ENCODE results near the gene CLEC20A. TPM values are rescaled to one million over a fixed set of nuclear protein-coding genes. Genes with fewer than 3 reads are reported as not detected.
A peak's percentile ranks its signal among the peaks of the same experiment; 100 is the strongest.

Gene CLEC20A
- total RNA-seq (2014; rRNA removed; shearing (Covaris generic)), result not detected in 2 replicates

- Histone ChIP-seq H3K4me3 (no peak within 1 kb of the TSS), H3K9me3 (replicated peaks) (no peaks in the 10 kb centered on the region), H3K4me1 (no peaks in the 10 kb centered on the region), H3K27ac (no peak within 1 kb of the TSS), H3K36me3 (no peaks in the 10 kb centered on the region), H3K27me3 (no peaks in the 10 kb centered on the region)
- no peak for DNase-seq
Observed at GRCh38 chr1:178496410-178497135, at the start of gene CLEC20A. Gene CLEC20A, minus strand, starts transcription at chr1:178496964. Its CDS starts 25 bp downstream, at chr1:178496939.

- Histone ChIP-seq H3K4me1 (peaks cover 3% of the 10 kb centered on the region; the same call in 1 of the 2 replicates), H3K27me3 (no peaks in the 10 kb centered on the region), H3K27ac (no peak overlapping the region), H3K36me3 (no peaks in the 10 kb centered on the region), H3K9me3 (replicated peaks) (no peaks in the 10 kb centered on the region), H3K4me3 (no peak overlapping the region)
- DNase-seq, result no peak
Observed at GRCh38 chr1:178544531-178544930, 47.8 kb upstream of the CLEC20A start.

- Histone ChIP-seq H3K9me3 (replicated peaks) (no peaks in the 10 kb centered on the region), H3K27ac (no peak overlapping the region; the same call in 1 of the 2 replicates), H3K27me3 (no peaks in the 10 kb centered on the region), H3K4me1 (peaks cover 3% of the 10 kb centered on the region; the same call in 1 of the 2 replicates), H3K36me3 (no peaks in the 10 kb centered on the region), H3K4me3 (peak overlapping the region; percentile 73)
- DNase-seq, result no peak
Observed at GRCh38 chr1:178543290-178543607, 46.5 kb upstream of the CLEC20A start.

- peak; percentile 79 to 90 for DNase-seq
- no peaks in the 10 kb centered on the region for H3K27me3 ChIP-seq
- H3K27ac ChIP-seq, result peak overlapping the region; percentile 49
- H3K4me1 ChIP-seq, result peaks cover 3% of the 10 kb centered on the region; the same call in 1 of the 2 replicates
- H3K4me3 ChIP-seq, result peak overlapping the region; percentile 73
- H3K9me3 ChIP-seq (replicated peaks), result no peaks in the 10 kb centered on the region
- H3K36me3 ChIP-seq, result no peaks in the 10 kb centered on the region
Observed at GRCh38 chr1:178542554-178543289, 46.0 kb upstream of the CLEC20A start.

GRCh38 chr1:178541829-178542553 lies 45.2 kb upstream of the CLEC20A start:
- peak overlapping the region; percentile 49; the same call in 1 of the 2 replicates for H3K27ac ChIP-seq
- no peaks in the 10 kb centered on the region for H3K9me3 ChIP-seq (replicated peaks)
- H3K4me3 ChIP-seq, result peak overlapping the region; percentile 73
- DNase-seq, result peak; percentile 44 to 56
- no peaks in the 10 kb centered on the region for H3K27me3 ChIP-seq
- no peaks in the 10 kb centered on the region for H3K36me3 ChIP-seq
- peaks cover 3% of the 10 kb centered on the region; the same call in 1 of the 2 replicates for H3K4me1 ChIP-seq

- peaks cover 3% of the 10 kb centered on the region; the same call in 1 of the 2 replicates for H3K4me1 ChIP-seq
- no peak overlapping the region for H3K4me3 ChIP-seq
- no peaks in the 10 kb centered on the region for H3K27me3 ChIP-seq
- DNase-seq, result no peak
- H3K27ac ChIP-seq, result no peak overlapping the region
- H3K36me3 ChIP-seq, result no peaks in the 10 kb centered on the region
- H3K9me3 ChIP-seq (replicated peaks), result no peaks in the 10 kb centered on the region
Observed at GRCh38 chr1:178541379-178541778, 44.6 kb upstream of the CLEC20A start.

- peak in 1 of 2 experiments; percentile 33 for DNase-seq
- Histone ChIP-seq H3K36me3 (no peaks in the 10 kb centered on the region), H3K27me3 (no peaks in the 10 kb centered on the region), H3K4me1 (peaks cover 3% of the 10 kb centered on the region; the same call in 1 of the 2 replicates), H3K4me3 (no peak overlapping the region), H3K9me3 (replicated peaks) (no peaks in the 10 kb centered on the region), H3K27ac (no peak overlapping the region)
Observed at GRCh38 chr1:178540646-178541045, 43.9 kb upstream of the CLEC20A start.

GRCh38 chr1:178540204-178540603 lies 43.4 kb upstream of the CLEC20A start:
- Histone ChIP-seq H3K36me3 (no peaks in the 10 kb centered on the region), H3K27me3 (no peaks in the 10 kb centered on the region), H3K4me1 (peaks cover 3% of the 10 kb centered on the region; the same call in 1 of the 2 replicates), H3K4me3 (no peak overlapping the region), H3K9me3 (replicated peaks) (no peaks in the 10 kb centered on the region), H3K27ac (no peak overlapping the region)
- no peak for DNase-seq

GRCh38 chr1:178539291-178539690 lies 42.5 kb upstream of the CLEC20A start:
- Histone ChIP-seq H3K4me1 (peaks cover 3% of the 10 kb centered on the region; the same call in 1 of the 2 replicates), H3K36me3 (no peaks in the 10 kb centered on the region), H3K27me3 (no peaks in the 10 kb centered on the region), H3K9me3 (replicated peaks) (no peaks in the 10 kb centered on the region), H3K4me3 (peak overlapping the region; percentile 46), H3K27ac (no peak overlapping the region)
- DNase-seq, result no peak

GRCh38 chr1:178538192-178538916 lies 41.6 kb upstream of the CLEC20A start:
- no peak overlapping the region for H3K27ac ChIP-seq
- H3K9me3 ChIP-seq (replicated peaks), result no peaks in the 10 kb centered on the region
- H3K36me3 ChIP-seq, result no peaks in the 10 kb centered on the region
- peak; percentile 17 to 39 for DNase-seq
- H3K4me3 ChIP-seq, result peak overlapping the region; percentile 46
- peaks cover 3% of the 10 kb centered on the region; the same call in 1 of the 2 replicates for H3K4me1 ChIP-seq
- H3K27me3 ChIP-seq, result no peaks in the 10 kb centered on the region

GRCh38 chr1:178537382-178538090 lies 40.8 kb upstream of the CLEC20A start:
- H3K9me3 ChIP-seq (replicated peaks), result no peaks in the 10 kb centered on the region
- DNase-seq, result no peak
- no peak overlapping the region for H3K4me3 ChIP-seq
- peaks cover 3% of the 10 kb centered on the region; the same call in 1 of the 2 replicates for H3K4me1 ChIP-seq
- no peak overlapping the region for H3K27ac ChIP-seq
- H3K36me3 ChIP-seq, result no peaks in the 10 kb centered on the region
- no peaks in the 10 kb centered on the region for H3K27me3 ChIP-seq

GRCh38 chr1:178536844-178537371 lies 40.1 kb upstream of the CLEC20A start:
- no peak overlapping the region for H3K27ac ChIP-seq
- DNase-seq, result peak in 1 of 2 experiments; percentile 17
- H3K27me3 ChIP-seq, result no peaks in the 10 kb centered on the region
- no peak overlapping the region for H3K4me3 ChIP-seq
- H3K9me3 ChIP-seq (replicated peaks), result no peaks in the 10 kb centered on the region
- H3K36me3 ChIP-seq, result no peaks in the 10 kb centered on the region
- peaks cover 3% of the 10 kb centered on the region; the same call in 1 of the 2 replicates for H3K4me1 ChIP-seq

- no peaks in the 10 kb centered on the region for H3K27me3 ChIP-seq
- H3K9me3 ChIP-seq (replicated peaks), result no peaks in the 10 kb centered on the region
- peaks cover 8% of the 10 kb centered on the region for H3K4me1 ChIP-seq
- H3K27ac ChIP-seq, result no peak overlapping the region
- DNase-seq, result no peak
- H3K36me3 ChIP-seq, result no peaks in the 10 kb centered on the region
- no peak overlapping the region for H3K4me3 ChIP-seq
Observed at GRCh38 chr1:178536329-178536728, 39.6 kb upstream of the CLEC20A start.

All from SJCRH30 (cell line).